ENCODE measurements around the gene PTP4A2. TPM values are rescaled to one million over a fixed set of nuclear protein-coding genes. Genes with fewer than 3 reads are reported as not detected.

PTP4A2 gene
- total and polyA plus RNA-seq, 9 donors = 92.5 to 366 (median 246) TPM

DNA sequence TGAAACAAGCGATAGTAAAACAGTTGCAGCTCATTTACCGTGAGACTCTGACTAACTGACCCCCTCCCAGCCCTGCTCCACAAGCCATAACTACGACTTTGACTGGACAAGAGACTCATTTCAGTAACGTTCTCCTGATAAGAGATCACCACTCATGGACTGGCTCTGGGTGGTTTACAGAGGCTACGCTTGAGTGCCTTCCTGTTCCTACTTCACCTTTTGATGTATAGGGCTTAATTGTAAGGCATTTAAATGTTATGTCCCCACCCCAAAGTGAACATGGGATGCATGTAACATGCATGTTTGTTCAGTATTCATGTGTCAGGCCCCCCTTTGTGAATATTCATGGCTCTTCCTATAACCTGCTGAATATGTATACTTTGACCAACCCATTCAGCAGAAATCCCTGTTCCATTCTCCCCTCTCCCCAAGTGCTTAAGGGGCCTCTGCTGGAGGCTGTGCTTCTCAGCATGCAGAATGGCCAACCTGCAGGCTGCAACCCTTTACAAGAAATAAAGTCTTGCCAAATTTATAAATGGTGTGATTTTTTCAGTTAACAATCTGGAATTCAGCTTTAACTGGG, 71.6 kb downstream of the PTP4A2 start:
- 37 to 51% (median 49%) methylated on average over 5 of the region's 5 CpGs for WGBS, 3 donors
- Histone ChIP-seq H3K4me3 (no peak overlapping the region), H3K27me3 (no peaks in the 10 kb centered on the region), H3K27ac (no peak overlapping the region), H3K4me1 (ENCODE audit: insufficient read depth) (no peaks in the 10 kb centered on the region), H3K9me3 (no peaks in the 10 kb centered on the region), H3K36me3 (no peaks in the 10 kb centered on the region)
- intact Hi-C loops (cut with DNase I) = no loop called here
- DNase-seq = no peak
- TF ChIP-seq CTCF (IDR thresholded peaks at IDR 0.05) (no peak), POLR2A (IDR thresholded peaks at IDR 0.05) (no peak), EP300 (IDR thresholded peaks at IDR 0.05) (no peak)

- H3K27ac ChIP-seq = no peak overlapping the region
- H3K36me3 ChIP-seq = no peaks in the 10 kb centered on the region
- H3K27me3 ChIP-seq = no peaks in the 10 kb centered on the region
- intact Hi-C loops (cut with DNase I) = no loop called here
- DNase-seq = no peak
- 83 to 90% (median 85%) methylated on average over 11 of the region's 11 CpGs for WGBS, 3 donors
- H3K4me3 ChIP-seq = no peak overlapping the region
- no peaks in the 10 kb centered on the region for H3K4me1 ChIP-seq (ENCODE audit: insufficient read depth)
- H3K9me3 ChIP-seq = no peaks in the 10 kb centered on the region
- no peak for TF ChIP-seq EP300 (IDR thresholded peaks at IDR 0.05)
- no peak for TF ChIP-seq POLR2A (IDR thresholded peaks at IDR 0.05)
- no peak for TF ChIP-seq CTCF (IDR thresholded peaks at IDR 0.05)
These were observed 72.3 kb downstream of the PTP4A2 start for GRCh38 chr1:31865728-31866449.

GRCh38 chr1:31862071-31862470, 76.1 kb downstream of the PTP4A2 start:
- Histone ChIP-seq H3K27me3 (no peaks in the 10 kb centered on the region), H3K4me3 (no peak overlapping the region), H3K36me3 (no peaks in the 10 kb centered on the region), H3K27ac (no peak overlapping the region), H3K4me1 (ENCODE audit: insufficient read depth) (no peaks in the 10 kb centered on the region), H3K9me3 (no peaks in the 10 kb centered on the region)
- 87 to 94% (median 88%) methylated on average over 4 of the region's 4 CpGs for WGBS, 3 donors
- intact Hi-C loops (cut with DNase I) = no loop called here
- no peak for DNase-seq
- no peak for TF ChIP-seq POLR2A (IDR thresholded peaks at IDR 0.05)
- no peak for TF ChIP-seq EP300 (IDR thresholded peaks at IDR 0.05)
- no peak for TF ChIP-seq CTCF (IDR thresholded peaks at IDR 0.05)

- no peaks in the 10 kb centered on the region for H3K9me3 ChIP-seq
- H3K27ac ChIP-seq = no peak overlapping the region
- H3K27me3 ChIP-seq = no peaks in the 10 kb centered on the region
- no peaks in the 10 kb centered on the region for H3K36me3 ChIP-seq
- TF ChIP-seq POLR2A (IDR thresholded peaks at IDR 0.05) (no peak), CTCF (IDR thresholded peaks at IDR 0.05) (no peak), EP300 (IDR thresholded peaks at IDR 0.05) (no peak)
- no peak for DNase-seq
- intact Hi-C loops (cut with DNase I) = no loop called here
- no peak overlapping the region for H3K4me3 ChIP-seq
- H3K4me1 ChIP-seq (ENCODE audit: insufficient read depth) = no peaks in the 10 kb centered on the region
- 82 to 87% (median 86%) methylated on average over 5 of the region's 5 CpGs for WGBS, 3 donors
These were observed 76.8 kb downstream of the PTP4A2 start for GRCh38 chr1:31861346-31861745.
